H9 (cell line): ENCODE data around the gene ALDH2. TPM values are rescaled to one million over a fixed set of nuclear protein-coding genes. Genes with fewer than 3 reads are reported as not detected.

Experiments
- DNase-seq: peaks from one replicate; pipeline ENCODE4 v3.0.0-alpha.2; 2017
- H2AFZ ChIP-seq: one replicate; pipeline ENCODE4 v1.6.1; 2013; ENCODE audit warnings: mild to moderate bottlenecking, low read length, control low read depth, moderate library complexity
- H2AK5ac ChIP-seq: 2 replicates; pipeline ENCODE4 v1.6.1; 2013; ENCODE audit warnings: low read length, control low read depth, mixed read lengths; ENCODE audit not compliant: insufficient read length
- H2BK120ac ChIP-seq: one replicate; pipeline ENCODE4 v1.6.1; 2013; ENCODE audit warnings: low read depth, mild to moderate bottlenecking, low read length, control low read depth, inconsistent platforms; ENCODE audit not compliant: poor library complexity, severe bottlenecking
- H2BK12ac ChIP-seq: 2 replicates; pipeline ENCODE4 v1.6.1; 2013; ENCODE audit warnings: low read length, control low read depth, mixed read lengths, low read depth; ENCODE audit not compliant: insufficient read length
- H2BK15ac ChIP-seq: 2 replicates; pipeline ENCODE4 v1.6.1; 2013; ENCODE audit warnings: low read depth, low read length, control low read depth
- H2BK20ac ChIP-seq: one replicate; pipeline ENCODE4 v1.6.1; 2013; ENCODE audit warnings: low read depth, mild to moderate bottlenecking, low read length, control low read depth, inconsistent platforms; ENCODE audit not compliant: poor library complexity, severe bottlenecking
- H2BK5ac ChIP-seq: 2 replicates; pipeline ENCODE4 v1.6.1; 2013; ENCODE audit warnings: low read length, control low read depth, mixed read lengths; ENCODE audit not compliant: insufficient read length
- H3K14ac ChIP-seq: 2 replicates; pipeline ENCODE4 v1.6.1; 2013; ENCODE audit warnings: low read length, control low read depth; ENCODE audit not compliant: insufficient read depth
- H3K18ac ChIP-seq: 2 replicates; pipeline ENCODE4 v1.6.1; 2013; ENCODE audit warnings: low read depth, mild to moderate bottlenecking, mixed read lengths, low read length, control low read depth; ENCODE audit not compliant: insufficient read length
- H3K23ac ChIP-seq: 2 replicates; pipeline ENCODE4 v1.6.1; 2013; ENCODE audit warnings: low read length, control low read depth, mixed read lengths, low read depth; ENCODE audit not compliant: insufficient read length
- H3K23me2 ChIP-seq: 2 replicates; pipeline ENCODE4 v1.6.1; 2013; ENCODE audit warnings: low read depth, mild to moderate bottlenecking, mixed read lengths, low read length, control low read depth; ENCODE audit not compliant: insufficient read length, poor library complexity, severe bottlenecking
- H3K27ac ChIP-seq: 2 replicates; pipeline ENCODE4 v1.5.1; 2013; ENCODE audit warnings: low read length, control low read depth, mixed read lengths, low read depth; ENCODE audit not compliant: insufficient read length
- H3K27me3 ChIP-seq: 2 replicates; pipeline ENCODE4 v1.6.1; 2013; ENCODE audit warnings: low read length, control low read depth, inconsistent platforms; ENCODE audit not compliant: insufficient read depth
- H3K4ac ChIP-seq: 2 replicates; pipeline ENCODE4 v1.6.1; 2013; ENCODE audit warnings: low read depth, mild to moderate bottlenecking, control low read depth, inconsistent platforms, low read length, moderate library complexity
- H3K4me1 ChIP-seq: 2 replicates; pipeline ENCODE4 v1.6.1; 2013; ENCODE audit warnings: low read length, control low read depth, inconsistent platforms; ENCODE audit not compliant: insufficient read depth
- H3K4me2 ChIP-seq: 2 replicates; pipeline ENCODE4 v1.6.1; 2013; ENCODE audit warnings: low read length, control low read depth, mixed read lengths; ENCODE audit not compliant: insufficient read length, insufficient read depth
- H3K56ac ChIP-seq: 2 replicates; pipeline ENCODE4 v1.6.1; 2013; ENCODE audit warnings: low read depth, mild to moderate bottlenecking, mixed read lengths, low read length, control low read depth; ENCODE audit not compliant: insufficient read length
- H3K79me1 ChIP-seq: 2 replicates; pipeline ENCODE4 v1.6.1; 2013; ENCODE audit warnings: low read depth, mild to moderate bottlenecking, moderate library complexity, low read length, control low read depth, inconsistent platforms; ENCODE audit not compliant: insufficient read depth, poor library complexity, severe bottlenecking
- H3K79me2 ChIP-seq: 2 replicates; pipeline ENCODE4 v1.6.1; 2013; ENCODE audit warnings: low read length, control low read depth, inconsistent platforms; ENCODE audit not compliant: insufficient read depth
- H3K9ac ChIP-seq: 2 replicates; pipeline ENCODE4 v1.6.1; 2013; ENCODE audit warnings: low read length, control low read depth, mixed read lengths; ENCODE audit not compliant: insufficient read length; ENCODE audit errors: extremely low read depth
- H3K9me3 ChIP-seq: one replicate; pipeline ENCODE4 v1.6.1; 2013; ENCODE audit warnings: low read depth, low read length, inconsistent platforms; ENCODE audit not compliant: control insufficient read depth
- H3T11ph ChIP-seq: one replicate; pipeline ENCODE4 v1.6.1; 2013; ENCODE audit warnings: mild to moderate bottlenecking, low read length, control low read depth, inconsistent platforms
- H4K20me1 ChIP-seq: one replicate; pipeline ENCODE4 v1.6.1; 2013; ENCODE audit not compliant: control insufficient read depth, insufficient read length, insufficient read depth
- H4K5ac ChIP-seq: 2 replicates; pipeline ENCODE4 v1.6.1; 2013; ENCODE audit warnings: low read depth, mild to moderate bottlenecking, mixed read lengths, low read length, control low read depth; ENCODE audit not compliant: insufficient read length
- H4K8ac ChIP-seq: replicated peaks from 2 replicates; pipeline ENCODE4 v1.6.1; 2013; ENCODE audit warnings: low read length, control low read depth, mixed read lengths, low read depth; ENCODE audit not compliant: insufficient read length
- H4K91ac ChIP-seq: 2 replicates; pipeline ENCODE4 v1.6.1; 2013; ENCODE audit warnings: low read depth, mild to moderate bottlenecking, moderate library complexity, mixed read lengths, low read length, control low read depth; ENCODE audit not compliant: insufficient read length
- H3K27ac Mint-ChIP-seq, 3 experiments: 2 replicates in 2 of 3; 3 replicates in 1 of 3; pipeline ENCODE4 v1.8.0; 2020 to 2021; ENCODE audit warnings: mixed read lengths in 3 of 3, mild to moderate bottlenecking in 1 of 3, moderate library complexity in 1 of 3
- H3K27me3 Mint-ChIP-seq: 2 replicates; pipeline ENCODE4 v1.8.0; 2021; ENCODE audit warnings: low read depth, mild to moderate bottlenecking, moderate library complexity, mixed read lengths
- H3K36me3 Mint-ChIP-seq, 3 experiments: 2 replicates in 2 of 3; 3 replicates in 1 of 3; pipeline ENCODE4 v1.8.0; 2020 to 2021; ENCODE audit warnings: low read depth in 3 of 3, mixed read lengths in 3 of 3; ENCODE audit not compliant: insufficient read depth in 1 of 3
- H3K4me1 Mint-ChIP-seq, 2 experiments: 2 replicates each; pipeline ENCODE4 v1.8.0; 2020; ENCODE audit warnings: mixed read lengths in 2 of 2
- H3K4me3 Mint-ChIP-seq, 2 experiments: 2 replicates in 1 of 2; 3 replicates in 1 of 2; pipeline ENCODE4 v1.8.0; 2020 to 2021; ENCODE audit warnings: mild to moderate bottlenecking in 2 of 2, mixed read lengths in 2 of 2, moderate library complexity in 1 of 2
- H3K9me3 Mint-ChIP-seq, 2 experiments: 2 replicates in 1 of 2; 3 replicates in 1 of 2; pipeline ENCODE4 v1.8.0; 2020; ENCODE audit warnings: mild to moderate bottlenecking in 2 of 2, mixed read lengths in 2 of 2, moderate library complexity in 1 of 2
- WGBS: extraction: QIAGEN DNeasy Blood & Tissue Kit; methylation state at CpG from one replicate; pipeline ENCODE4 v1.1.7; 2013; ENCODE audit warnings: missing lambda C conversion rate, low lambda C conversion rate, mixed read lengths; ENCODE audit not compliant: insufficient read length; ENCODE audit errors: extremely low coverage; 5-methylcytosine and 5-hydroxymethylcytosine counted together
- total RNA-seq: library from RNA; stranded (reverse); gene quantifications from 2 replicates; pipeline ENCODE4 v1.2.1, GENCODE V29; 2021
- TF ChIP-seq, protein P1 (sequence below): fragments of 200-600 bp; sonication (generic); conservative IDR thresholded peaks from 3 replicates; pipeline ENCODE4 v1.8.0; 2021; ENCODE audit warnings: antibody characterized with exemption, mild to moderate bottlenecking

The ALDH2 gene
- total RNA-seq, 1 experiment from 2014 or later = 44.0 TPM

DNA sequence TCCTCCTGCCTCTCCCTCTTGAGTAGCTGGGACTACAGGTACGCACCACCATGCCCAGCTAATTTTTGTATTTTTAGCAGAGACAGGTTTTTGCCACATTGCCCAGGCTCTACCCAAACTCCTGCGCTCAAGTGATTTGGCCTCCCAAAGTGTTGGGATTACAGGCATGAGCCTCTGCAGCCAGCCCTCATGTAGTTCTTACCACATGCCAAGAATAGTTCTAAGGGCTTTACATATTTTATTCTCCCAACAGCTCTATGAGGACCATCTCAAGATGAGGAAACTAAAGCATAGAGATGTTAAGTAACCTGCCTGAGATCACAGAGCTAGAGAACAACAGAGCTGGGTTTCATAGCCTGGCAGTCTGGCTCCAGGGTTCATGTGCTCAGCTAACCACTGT is 37.9 kb upstream of the ALDH2 start:
- no peak overlapping the region for H3K18ac ChIP-seq
- no peak overlapping the region for H4K5ac ChIP-seq
- no peak overlapping the region for H3T11ph ChIP-seq
- no peaks in the 10 kb centered on the region for H3K4me1 ChIP-seq
- Mint-ChIP-seq H3K36me3 (peaks cover 18 to 52% (median 50%) of the 10 kb centered on the region in 3 experiments), H3K4me3 (no peak overlapping the region), H3K4me1 (peaks cover 3 to 4% of the 10 kb centered on the region in 2 experiments; a peak in 2 of 4 replicates), H3K9me3 (peaks cover 12 to 13% of the 10 kb centered on the region in 2 experiments), H3K27me3 (no peaks in the 10 kb centered on the region), H3K27ac (peak overlapping the region in 1 of 3 experiments; percentile 76; a peak in 3 of 7 replicates)
- no CpG with 5 or more reads among the region's 2 CpGs for WGBS
- no peak overlapping the region for H3K14ac ChIP-seq
- no peak overlapping the region for H2BK120ac ChIP-seq
- no peaks in the 10 kb centered on the region for H3K79me2 ChIP-seq
- no peaks in the 10 kb centered on the region for H3K27me3 ChIP-seq
- H2BK20ac ChIP-seq = no peak overlapping the region
- TF ChIP-seq, protein P1, sequence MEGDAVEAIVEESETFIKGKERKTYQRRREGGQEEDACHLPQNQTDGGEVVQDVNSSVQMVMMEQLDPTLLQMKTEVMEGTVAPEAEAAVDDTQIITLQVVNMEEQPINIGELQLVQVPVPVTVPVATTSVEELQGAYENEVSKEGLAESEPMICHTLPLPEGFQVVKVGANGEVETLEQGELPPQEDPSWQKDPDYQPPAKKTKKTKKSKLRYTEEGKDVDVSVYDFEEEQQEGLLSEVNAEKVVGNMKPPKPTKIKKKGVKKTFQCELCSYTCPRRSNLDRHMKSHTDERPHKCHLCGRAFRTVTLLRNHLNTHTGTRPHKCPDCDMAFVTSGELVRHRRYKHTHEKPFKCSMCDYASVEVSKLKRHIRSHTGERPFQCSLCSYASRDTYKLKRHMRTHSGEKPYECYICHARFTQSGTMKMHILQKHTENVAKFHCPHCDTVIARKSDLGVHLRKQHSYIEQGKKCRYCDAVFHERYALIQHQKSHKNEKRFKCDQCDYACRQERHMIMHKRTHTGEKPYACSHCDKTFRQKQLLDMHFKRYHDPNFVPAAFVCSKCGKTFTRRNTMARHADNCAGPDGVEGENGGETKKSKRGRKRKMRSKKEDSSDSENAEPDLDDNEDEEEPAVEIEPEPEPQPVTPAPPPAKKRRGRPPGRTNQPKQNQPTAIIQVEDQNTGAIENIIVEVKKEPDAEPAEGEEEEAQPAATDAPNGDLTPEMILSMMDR = no peak
- H2BK15ac ChIP-seq = no peak overlapping the region
- no peak overlapping the region for H2BK5ac ChIP-seq
- no peaks in the 10 kb centered on the region for H3K23me2 ChIP-seq
- no peak overlapping the region for H4K8ac ChIP-seq
- no peaks in the 10 kb centered on the region for H3K9me3 ChIP-seq
- H4K20me1 ChIP-seq = no peaks in the 10 kb centered on the region
- H3K27ac ChIP-seq = no peak overlapping the region
- H3K56ac ChIP-seq = no peak overlapping the region
- H2AK5ac ChIP-seq = no peak overlapping the region
- H3K4me2 ChIP-seq = no peak overlapping the region
- H3K9ac ChIP-seq = no peak overlapping the region
- DNase-seq = no peak
- H2BK12ac ChIP-seq = no peak overlapping the region
- no peak overlapping the region for H3K4ac ChIP-seq
- H3K23ac ChIP-seq = no peak overlapping the region
- no peak overlapping the region for H4K91ac ChIP-seq
- H3K79me1 ChIP-seq = no peaks in the 10 kb centered on the region
- no peak overlapping the region for H2AFZ ChIP-seq
